ENCODE measurements around the gene ATF7. TPM values are rescaled to one million over a fixed set of nuclear protein-coding genes. Genes with fewer than 3 reads are reported as not detected.

ATF7 gene
- polyA plus RNA-seq, 3 donors, result 21.7 to 27.9 (median 24.4) TPM

- H3K9me3 ChIP-seq (replicated peaks in 1 of 2; ENCODE audit: control insufficient read depth in 1 of 2, insufficient read depth in 1 of 2, low read length in 2 of 2), result no peaks in the 10 kb centered on the region
- H3K4me3 Mint-ChIP-seq, result no peak overlapping the region
- peaks cover 0 to 3% (median 2%) of the 10 kb centered on the region in 3 donors for H3K27me3 Mint-ChIP-seq (ENCODE audit: low read depth in 3 of 3)
- H3K27me3 ChIP-seq (ENCODE audit: control insufficient read depth in 2 of 2, insufficient read depth in 2 of 2, low read length in 2 of 2), result no peaks in the 10 kb centered on the region
- H3K9me3 Mint-ChIP-seq, result peaks cover 0 to 1% (median 0%) of the 10 kb centered on the region in 7 donors
- no peak overlapping the region for H3K4me3 ChIP-seq (replicated peaks in 1 of 3; ENCODE audit: low read depth in 2 of 3, low read length in 3 of 3)
- H3K27ac Mint-ChIP-seq, result peak overlapping the region in 2 of 7 donors; percentile 21 to 53
- H3K9ac ChIP-seq (ENCODE audit: insufficient read depth, low read length, poor library complexity, severe bottlenecking), result no peak overlapping the region
- H3K4me1 Mint-ChIP-seq, result peaks cover 18% of the 10 kb centered on the region
- WGBS (ENCODE audit: insufficient coverage), result 95% methylated on average over 4 of the region's 5 CpGs
- TF ChIP-seq CTCF (IDR thresholded peaks at IDR 0.05), result no peak
- H3K4me1 ChIP-seq (ENCODE audit: control insufficient read depth in 1 of 2, insufficient read depth in 2 of 2, low read length in 2 of 2), result peaks cover 19 to 20% of the 10 kb centered on the region in 2 donors
- peaks cover 24% of the 10 kb centered on the region for H4K20me1 ChIP-seq (ENCODE audit: insufficient read depth, low read length)
- intact Hi-C loops (cut with micrococcal nuclease), result no loop called here
- H3K27ac ChIP-seq (ENCODE audit: low read depth in 1 of 2, low read length in 2 of 2), result no peak overlapping the region
- H3K79me2 ChIP-seq (ENCODE audit: insufficient read depth, low read length), result no peaks in the 10 kb centered on the region
- H2AFZ ChIP-seq (ENCODE audit: insufficient read depth, low read depth, low read length, poor library complexity, severe bottlenecking), result no peak overlapping the region
- no peak overlapping the region for H3K4me2 ChIP-seq (replicated peaks; ENCODE audit: extremely low read depth, low read length, poor library complexity, severe bottlenecking)
- DNase-seq, result no peak
- peaks cover 18 to 37% of the 10 kb centered on the region in 2 donors for H3K36me3 ChIP-seq (replicated peaks in 1 of 2; ENCODE audit: control insufficient read depth in 1 of 2, insufficient read depth in 2 of 2, low read length in 2 of 2)
- H3K36me3 Mint-ChIP-seq, result peaks cover 15 to 21% of the 10 kb centered on the region in 2 donors
These were observed 136.8 kb downstream of the ATF7 start for GRCh38 chr12:53489242-53489864.

DNA sequence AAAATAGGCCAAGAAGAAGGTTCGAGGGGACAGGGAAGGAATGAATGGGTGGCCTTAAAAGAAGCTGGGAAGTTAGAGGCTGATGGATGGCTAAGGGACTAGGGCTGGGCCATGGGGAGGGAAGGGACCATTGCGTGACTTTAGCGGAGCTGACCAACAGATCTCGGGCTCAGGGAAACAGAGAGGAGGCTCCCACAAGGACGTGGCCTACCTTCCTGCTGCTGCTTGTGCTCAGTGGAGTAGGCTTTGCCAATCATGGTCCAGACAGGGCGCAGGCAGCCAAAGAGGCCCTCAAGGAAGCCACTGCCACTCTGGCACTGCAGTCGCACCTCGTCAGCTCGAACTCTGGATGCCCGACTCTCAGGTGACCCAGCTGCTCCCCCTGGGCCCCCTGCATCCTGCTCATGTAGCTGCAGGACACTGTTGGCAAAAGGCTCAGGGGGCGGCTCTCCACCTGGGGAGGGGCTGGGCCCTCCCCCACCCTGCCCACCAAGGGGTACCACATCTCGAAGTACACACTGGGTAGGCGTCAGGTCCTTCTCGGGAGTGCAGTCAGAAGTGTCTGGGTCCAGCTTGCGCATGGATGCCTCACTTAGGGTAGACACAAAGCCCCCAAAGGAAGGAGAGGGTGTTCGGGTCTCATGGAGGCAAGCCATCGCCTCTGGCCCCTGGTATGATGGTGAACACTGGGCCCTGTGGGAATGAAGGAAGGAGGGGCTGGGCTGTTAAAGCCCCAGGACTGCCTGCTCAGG is 139.3 kb downstream of the ATF7 start:
- Histone ChIP-seq H3K9ac (ENCODE audit: insufficient read depth, low read length, poor library complexity, severe bottlenecking) (no peak overlapping the region), H3K4me1 (ENCODE audit: control insufficient read depth in 1 of 2, insufficient read depth in 2 of 2, low read length in 2 of 2) (no peaks in the 10 kb centered on the region), H3K79me2 (ENCODE audit: insufficient read depth, low read length) (no peaks in the 10 kb centered on the region), H4K20me1 (ENCODE audit: insufficient read depth, low read length) (peaks cover 48% of the 10 kb centered on the region), H2AFZ (ENCODE audit: insufficient read depth, low read depth, low read length, poor library complexity, severe bottlenecking) (no peak overlapping the region), H3K4me2 (replicated peaks; ENCODE audit: extremely low read depth, low read length, poor library complexity, severe bottlenecking) (no peak overlapping the region), H3K36me3 (replicated peaks in 1 of 2; ENCODE audit: control insufficient read depth in 1 of 2, insufficient read depth in 2 of 2, low read length in 2 of 2) (peaks cover 35 to 62% of the 10 kb centered on the region in 2 donors), H3K27me3 (ENCODE audit: control insufficient read depth in 2 of 2, insufficient read depth in 2 of 2, low read length in 2 of 2) (no peaks in the 10 kb centered on the region), H3K4me3 (replicated peaks in 1 of 3; ENCODE audit: low read depth in 2 of 3, low read length in 3 of 3) (no peak overlapping the region), H3K27ac (ENCODE audit: low read depth in 1 of 2, low read length in 2 of 2) (no peak overlapping the region), H3K9me3 (replicated peaks in 1 of 2; ENCODE audit: control insufficient read depth in 1 of 2, insufficient read depth in 1 of 2, low read length in 2 of 2) (no peaks in the 10 kb centered on the region)
- Mint-ChIP-seq H3K4me3 (no peak overlapping the region), H3K9me3 (peaks cover 0 to 1% (median 0%) of the 10 kb centered on the region in 7 donors), H3K27ac (peak overlapping the region in 2 of 7 donors; percentile 62 to 63), H3K27me3 (ENCODE audit: low read depth in 3 of 3) (peaks cover 0 to 2% (median 1%) of the 10 kb centered on the region in 3 donors), H3K36me3 (peaks cover 24 to 31% of the 10 kb centered on the region in 2 donors), H3K4me1 (peaks cover 2% of the 10 kb centered on the region)
- DNase-seq, result no peak
- intact Hi-C loops (cut with micrococcal nuclease), result no loop called here
- no peak for TF ChIP-seq CTCF (IDR thresholded peaks at IDR 0.05)
- 90% methylated on average over 17 of the region's 17 CpGs for WGBS (ENCODE audit: insufficient coverage)

Data from CD14-positive monocyte (primary cell).